CD4-positive, alpha-beta T cell (primary cell): ENCODE results near the gene EBF4. TPM values are rescaled to one million over a fixed set of nuclear protein-coding genes. Genes with fewer than 3 reads are reported as not detected.

Experiments
- ATAC-seq: fragments of 200-7000 bp; cut with Tn5 transposase; one replicate; pipeline ENCODE4 v1.10.0; 2022; ENCODE audit warnings: mild to moderate bottlenecking; ENCODE audit not compliant: poor library complexity
- CTCF ChIA-PET: fragments of 350-600 bp; sonication (Branson Sonifier 250); formaldehyde crosslinking; loops from one replicate; lab custom pipeline; 2021; ENCODE audit warnings: antibody characterized with exemption, inconsistent platforms; lab: Charles Lee
- POLR2A ChIA-PET: fragments of 350-600 bp; sonication (Branson Sonifier 250); formaldehyde crosslinking; loops from one replicate; lab custom pipeline; 2021; ENCODE audit warnings: antibody characterized with exemption, inconsistent platforms; lab: Charles Lee
- DNase-seq, 14 experiments: peaks; one replicate each; pipeline ENCODE4 v3.0.0-alpha.2; 2013 to 2020; ENCODE audit warnings: mixed read lengths in 2 of 14
- H3K27ac ChIP-seq, 2 donors: one replicate each; pipeline versions ENCODE4 v1.5.1 to v1.7.0; 2013; ENCODE audit warnings: low read length in 2 of 2, low read depth in 1 of 2, mild to moderate bottlenecking in 1 of 2
- H3K27me3 ChIP-seq, 2 experiments: 1 replicate in 1 of 2; 2 replicates in 1 of 2; pipeline versions ENCODE4 v1.6.1 to v1.7.0; 2013; ENCODE audit warnings: low read length in 2 of 2, control low read depth in 1 of 2, mild to moderate bottlenecking in 1 of 2, moderate library complexity in 1 of 2; ENCODE audit not compliant: insufficient read depth in 2 of 2, control insufficient read depth in 1 of 2
- H3K36me3 ChIP-seq: one replicate; pipeline ENCODE4 v1.6.1; 2013; ENCODE audit warnings: low read length, control low read depth; ENCODE audit not compliant: insufficient read depth
- H3K4me1 ChIP-seq: one replicate; pipeline ENCODE4 v1.6.1; 2013; ENCODE audit warnings: low read length, control low read depth; ENCODE audit not compliant: insufficient read depth
- H3K4me3 ChIP-seq: one replicate; pipeline ENCODE4 v1.5.1; 2013; ENCODE audit warnings: mild to moderate bottlenecking, low read length, moderate library complexity
- H3K9me3 ChIP-seq, 2 experiments: 1 replicate in 1 of 2; 2 replicates in 1 of 2; pipeline versions ENCODE4 v1.6.1 to v1.7.0; 2013; ENCODE audit warnings: low read length in 2 of 2, mild to moderate bottlenecking in 2 of 2, control low read depth in 1 of 2, moderate library complexity in 1 of 2; ENCODE audit not compliant: control insufficient read depth in 1 of 2, insufficient read depth in 1 of 2
- H3K27ac Mint-ChIP-seq: one replicate; pipeline ENCODE4 v1.8.0; 2020; ENCODE audit warnings: mixed read lengths
- H3K27me3 Mint-ChIP-seq: one replicate; pipeline ENCODE4 v1.8.0; 2021; ENCODE audit warnings: mixed read lengths
- H3K36me3 Mint-ChIP-seq: one replicate; pipeline ENCODE4 v1.8.0; 2021; ENCODE audit warnings: low read depth, mixed read lengths
- H3K4me1 Mint-ChIP-seq: one replicate; pipeline ENCODE4 v1.8.0; 2021; ENCODE audit warnings: low read depth, mixed read lengths
- H3K4me3 Mint-ChIP-seq: one replicate; pipeline ENCODE4 v1.8.0; 2020; ENCODE audit warnings: mild to moderate bottlenecking, mixed read lengths
- H3K9me3 Mint-ChIP-seq: one replicate; pipeline ENCODE4 v1.8.0; 2020; ENCODE audit warnings: mixed read lengths
- intact Hi-C, 2 experiments: fragments of 100-400 bp; cut with DNase I in 1 of 2; cut with micrococcal nuclease in 1 of 2; formaldehyde crosslinking; loops; one replicate each; pipeline versions ENCODE4 v1.15.1 to v1.9.0; 2023 to 2025; cut with DNase I, micrococcal nuclease
- total RNA-seq, 174 experiments: library from RNA in 2 of 174; stranded (reverse) in 2 of 174; gene quantifications; one replicate each; pipeline ENCODE4 v1.2.3 and lab custom pipeline; 2021 to 2026
- TF ChIP-seq, protein P1 (sequence below): fragments of 200-600 bp; IDR thresholded peaks from one replicate; pipeline ENCODE4 v1.8.0; 2022; ENCODE audit warnings: antibody characterized with exemption, mild to moderate bottlenecking

Gene EBF4
- total RNA-seq, 2 experiments from 2014 or later = 4.2 to 5.1 TPM

DNA sequence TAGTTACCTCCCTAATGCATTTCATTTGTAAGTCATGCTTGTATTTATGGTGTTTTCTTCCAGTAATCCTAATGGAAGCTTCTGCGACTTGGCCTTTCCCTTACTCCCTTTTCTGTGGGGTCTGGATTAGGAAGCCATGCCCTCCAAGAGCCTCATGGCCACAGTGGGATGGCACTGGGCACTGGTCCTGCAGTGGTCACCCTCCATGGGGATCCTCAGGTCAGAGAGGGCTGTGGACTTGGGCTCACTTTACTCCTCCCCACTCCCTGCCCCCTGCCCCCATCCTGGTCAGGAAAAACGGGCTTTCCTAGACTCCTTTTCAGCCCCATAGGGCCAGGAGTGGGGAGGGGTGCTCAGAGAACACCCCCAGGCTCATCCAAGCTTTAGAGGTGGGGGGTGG lies 49.9 kb downstream of the EBF4 start:
- DNase-seq (no peak), ATAC-seq (no peak)
- Histone ChIP-seq H3K4me1 (peaks cover 47% of the 10 kb centered on the region), H3K4me3 (no peak overlapping the region), H3K27me3 (no peaks in the 10 kb centered on the region), H3K9me3 (no peaks in the 10 kb centered on the region), H3K36me3 (no peaks in the 10 kb centered on the region), H3K27ac (peak overlapping the region; percentile 47 to 60)
- TF ChIP-seq, protein P1, sequence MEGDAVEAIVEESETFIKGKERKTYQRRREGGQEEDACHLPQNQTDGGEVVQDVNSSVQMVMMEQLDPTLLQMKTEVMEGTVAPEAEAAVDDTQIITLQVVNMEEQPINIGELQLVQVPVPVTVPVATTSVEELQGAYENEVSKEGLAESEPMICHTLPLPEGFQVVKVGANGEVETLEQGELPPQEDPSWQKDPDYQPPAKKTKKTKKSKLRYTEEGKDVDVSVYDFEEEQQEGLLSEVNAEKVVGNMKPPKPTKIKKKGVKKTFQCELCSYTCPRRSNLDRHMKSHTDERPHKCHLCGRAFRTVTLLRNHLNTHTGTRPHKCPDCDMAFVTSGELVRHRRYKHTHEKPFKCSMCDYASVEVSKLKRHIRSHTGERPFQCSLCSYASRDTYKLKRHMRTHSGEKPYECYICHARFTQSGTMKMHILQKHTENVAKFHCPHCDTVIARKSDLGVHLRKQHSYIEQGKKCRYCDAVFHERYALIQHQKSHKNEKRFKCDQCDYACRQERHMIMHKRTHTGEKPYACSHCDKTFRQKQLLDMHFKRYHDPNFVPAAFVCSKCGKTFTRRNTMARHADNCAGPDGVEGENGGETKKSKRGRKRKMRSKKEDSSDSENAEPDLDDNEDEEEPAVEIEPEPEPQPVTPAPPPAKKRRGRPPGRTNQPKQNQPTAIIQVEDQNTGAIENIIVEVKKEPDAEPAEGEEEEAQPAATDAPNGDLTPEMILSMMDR = no peak
- H3K27ac Mint-ChIP-seq = peak overlapping the region; percentile 90
- peak overlapping the region; percentile 69 for H3K4me3 Mint-ChIP-seq
- no peaks in the 10 kb centered on the region for H3K27me3 Mint-ChIP-seq
- CTCF ChIA-PET = interaction anchor here (1.5 to 4.1 kb wide), 5 partner anchors 10 to 55 kb away, joined by 4 to 31 read pairs (median 10); no protein-coding TSS in a partner anchor
- no peaks in the 10 kb centered on the region for H3K36me3 Mint-ChIP-seq
- no peaks in the 10 kb centered on the region for H3K9me3 Mint-ChIP-seq
- POLR2A ChIA-PET = interaction anchor here (1.1 to 5.3 kb wide), 10 partner anchors 8 to 666 kb away, joined by 3 to 178 read pairs (median 12); partner anchors contain the start of genes EBF4, NOP56, PCED1A and VPS16
- H3K4me1 Mint-ChIP-seq = peaks cover 51% of the 10 kb centered on the region
- intact Hi-C loops = loop anchor here (5.0 to 10.0 kb wide), 2 partner anchors 218 to 220 kb away; no protein-coding TSS in a partner anchor

DNA sequence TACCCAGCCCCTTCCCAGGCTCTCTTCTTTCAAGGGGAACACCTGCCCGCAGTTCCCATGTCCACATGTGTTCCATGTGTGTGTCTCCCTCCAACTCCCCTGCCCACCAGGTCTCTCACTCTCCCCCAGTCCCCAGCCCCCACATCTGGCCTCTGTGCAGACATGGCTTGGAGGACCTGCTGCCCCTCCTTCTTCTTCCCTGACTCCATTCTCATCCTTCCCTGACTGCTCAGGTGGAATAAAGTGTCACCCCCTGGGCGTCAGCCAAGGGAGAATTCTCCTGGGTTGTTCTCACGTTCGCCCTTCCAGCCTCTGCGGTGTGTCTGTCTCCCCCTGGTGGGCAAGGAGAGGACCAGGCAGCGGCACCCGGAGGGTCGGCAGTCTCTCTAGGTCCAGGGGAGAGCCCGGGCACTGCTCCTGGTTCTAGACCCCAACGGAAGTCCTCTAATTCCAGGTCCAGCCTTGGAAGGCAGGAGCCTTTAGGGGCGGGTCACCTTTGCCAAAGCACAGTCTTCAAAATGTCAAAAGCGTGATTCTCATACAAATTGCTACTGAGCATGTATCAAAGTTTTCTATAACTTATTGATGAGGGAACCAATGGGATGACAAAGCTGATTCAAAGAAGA lies 50.5 kb downstream of the EBF4 start:
- Mint-ChIP-seq H3K4me1 (peaks cover 51% of the 10 kb centered on the region), H3K27me3 (no peaks in the 10 kb centered on the region), H3K9me3 (no peaks in the 10 kb centered on the region), H3K27ac (peak overlapping the region; percentile 90), H3K36me3 (no peaks in the 10 kb centered on the region), H3K4me3 (peak overlapping the region; percentile 59)
- Histone ChIP-seq H3K36me3 (no peaks in the 10 kb centered on the region), H3K4me3 (no peak overlapping the region), H3K9me3 (no peaks in the 10 kb centered on the region), H3K27me3 (no peaks in the 10 kb centered on the region), H3K4me1 (peaks cover 47% of the 10 kb centered on the region), H3K27ac (peak overlapping the region in 1 of 2 donors; percentile 60)
- peak; percentile 54 for ATAC-seq
- peak; percentile 60 to 88 (median 70) for DNase-seq
- ChIA-PET CTCF (interaction anchor here (0.8 to 4.1 kb wide), 9 partner anchors 9 to 55 kb away, joined by 3 to 31 read pairs (median 10); no protein-coding TSS in a partner anchor), POLR2A (interaction anchor here (0.9 to 5.3 kb wide), 4 partner anchors 13 to 91 kb away, joined by 3 to 178 read pairs (median 4); no protein-coding TSS in a partner anchor)
- TF ChIP-seq, protein P1 = peak; percentile 90
- intact Hi-C loops = loop anchor here (1.0 to 10.0 kb wide), 5 partner anchors 9 to 221 kb away; no protein-coding TSS in a partner anchor

GRCh38 chr20:2745060-2745910 lies 52.7 kb downstream of the EBF4 start:
- H3K4me1 ChIP-seq = peaks cover 35% of the 10 kb centered on the region
- Mint-ChIP-seq H3K27ac (no peak overlapping the region), H3K9me3 (no peaks in the 10 kb centered on the region), H3K4me3 (no peak overlapping the region), H3K27me3 (no peaks in the 10 kb centered on the region), H3K4me1 (peaks cover 34% of the 10 kb centered on the region), H3K36me3 (no peaks in the 10 kb centered on the region)
- intact Hi-C loops = loop anchor here (5.0 to 10.0 kb wide), 2 partner anchors 92 to 220 kb away; no protein-coding TSS in a partner anchor
- TF ChIP-seq, protein P1 = no peak
- no peak overlapping the region for H3K4me3 ChIP-seq
- H3K9me3 ChIP-seq = no peaks in the 10 kb centered on the region
- H3K27me3 ChIP-seq = no peaks in the 10 kb centered on the region
- ATAC-seq (no peak), DNase-seq (no peak)
- CTCF ChIA-PET = interaction anchor here (0.7 to 2.8 kb wide), 3 partner anchors 27 to 71 kb away, joined by 3 to 18 read pairs (median 3); no protein-coding TSS in a partner anchor
- POLR2A ChIA-PET = interaction anchor here (5.3 kb wide), 1 partner anchor 16 kb away, joined by 178 read pairs; no protein-coding TSS in a partner anchor
- no peaks in the 10 kb centered on the region for H3K36me3 ChIP-seq
- no peak overlapping the region for H3K27ac ChIP-seq
